Caco-2 (cell line): ENCODE measurements around the gene PRSS27. TPM values are rescaled to one million over a fixed set of nuclear protein-coding genes. Genes with fewer than 3 reads are reported as not detected.
"Not testable (repeated sequence)": the region's sequence is repeated elsewhere in the genome, so short reads cannot be mapped to it uniquely, and the experiment has no call there.

Experiments used
- BruUV-seq: library from RNA; stranded (reverse); fragments of 400-500 nt; replicated peaks from 2 replicates; lab custom pipeline; 2021; lab: Mats Ljungman, UMichigan
- CTCF ChIA-PET: fragments of 300-600 bp; sonication (Branson Sonifier 250); formaldehyde crosslinking; loops from one replicate; lab custom pipeline; 2022; ENCODE audit warnings: antibody characterized with exemption; lab: Charles Lee
- POLR2A ChIA-PET: fragments of 300-600 bp; sonication (Branson Sonifier 250); formaldehyde crosslinking; loops from one replicate; lab custom pipeline; 2022; ENCODE audit warnings: antibody characterized with exemption; lab: Charles Lee
- DNase-seq, 2 experiments: peaks; one replicate each; pipeline versions ENCODE4 v3.0.0 to v3.0.0-alpha.2; 2020 to 2022
- H3K27me3 ChIP-seq: replicated peaks from 2 replicates; pipeline ENCODE4 v1.6.0; 2011; ENCODE audit warnings: low read length; ENCODE audit not compliant: control insufficient read depth, insufficient read depth
- H3K36me3 ChIP-seq: 2 replicates; pipeline ENCODE4 v1.5.1; 2011; ENCODE audit warnings: low read length; ENCODE audit not compliant: control insufficient read depth, insufficient read depth
- H3K4me1 ChIP-seq: fragments of 250-450 bp; sonication (Bioruptor Pico); 2 replicates; pipeline ENCODE4 v1.5.1; 2020; ENCODE audit warnings: mild to moderate bottlenecking
- H3K4me3 ChIP-seq: 2 replicates; pipeline ENCODE4 v1.5.1; 2011; ENCODE audit warnings: low read depth, mild to moderate bottlenecking, control low read depth, low read length
- H3K9me3 ChIP-seq: fragments of 250-450 bp; sonication (Bioruptor Pico); 2 replicates; pipeline ENCODE4 v1.5.1; 2020; ENCODE audit warnings: mild to moderate bottlenecking, moderate library complexity
- H3K27ac Mint-ChIP-seq: one replicate; pipeline ENCODE4 v1.8.0; 2022; ENCODE audit warnings: mixed read lengths; ENCODE audit not compliant: unreplicated experiment
- H3K27me3 Mint-ChIP-seq: one replicate; pipeline ENCODE4 v1.8.0; 2022; ENCODE audit warnings: mixed read lengths; ENCODE audit not compliant: insufficient read depth, unreplicated experiment
- H3K36me3 Mint-ChIP-seq: one replicate; pipeline ENCODE4 v1.8.0; 2022; ENCODE audit warnings: mild to moderate bottlenecking, mixed read lengths; ENCODE audit not compliant: insufficient read depth, unreplicated experiment
- H3K4me1 Mint-ChIP-seq: one replicate; pipeline ENCODE4 v1.8.0; 2022; ENCODE audit warnings: low read depth, mixed read lengths; ENCODE audit not compliant: unreplicated experiment
- H3K4me3 Mint-ChIP-seq: one replicate; pipeline ENCODE4 v1.8.0; 2022; ENCODE audit warnings: mild to moderate bottlenecking, moderate library complexity, mixed read lengths; ENCODE audit not compliant: unreplicated experiment
- H3K9me3 Mint-ChIP-seq: one replicate; pipeline ENCODE4 v1.8.0; 2022; ENCODE audit warnings: mixed read lengths; ENCODE audit not compliant: unreplicated experiment
- CTCF ChIP-seq, 2 experiments: fragments of 200-600 bp in 1 of 2; IDR thresholded peaks; 1 replicate in 1 of 2; 2 replicates in 1 of 2; pipeline versions ENCODE4 v1.5.1 to v1.8.0; 2011 to 2022; ENCODE audit warnings: antibody characterized with exemption in 1 of 2, control low read depth in 1 of 2, inconsistent platforms in 1 of 2, low read depth in 1 of 2, low read length in 1 of 2, mild to moderate bottlenecking in 1 of 2, moderate library complexity in 1 of 2; ENCODE audit not compliant: insufficient read depth in 1 of 2, severe bottlenecking in 1 of 2, unreplicated experiment in 1 of 2
- intact Hi-C: fragments of 100-400 bp; cut with micrococcal nuclease; formaldehyde crosslinking; loops from one replicate; pipeline ENCODE4 v1.10.0; 2022; ENCODE audit not compliant: unreplicated experiment
- total RNA-seq: library from RNA; stranded (reverse); gene quantifications from 2 replicates; pipeline ENCODE4 v1.2.3, GENCODE V29; 2022

The PRSS27 gene
- total RNA-seq, 1 experiment from 2014 or later, result 1.1 TPM

- Histone ChIP-seq H3K4me1 (no peaks in the 10 kb centered on the region), H3K9me3 (no peaks in the 10 kb centered on the region), H3K4me3 (no peak overlapping the region; the same call in 1 of the 2 replicates), H3K27me3 (no peaks in the 10 kb centered on the region), H3K36me3 (no peaks in the 10 kb centered on the region)
- no peak for DNase-seq
- Mint-ChIP-seq H3K4me3 (no peak overlapping the region), H3K27ac (no peak overlapping the region), H3K9me3 (no peaks in the 10 kb centered on the region), H3K36me3 (peaks cover 10% of the 10 kb centered on the region), H3K27me3 (no peaks in the 10 kb centered on the region), H3K4me1 (no peaks in the 10 kb centered on the region)
- POLR2A ChIA-PET, result no interaction called here
- no peak for TF ChIP-seq CTCF (IDR thresholded peaks at IDR 0.05; ENCODE audit: insufficient read depth in 1 of 2, low read depth in 1 of 2, low read length in 1 of 2, severe bottlenecking in 1 of 2, unreplicated experiment in 1 of 2)
- no TSS peak for BruUV-seq
- CTCF ChIA-PET, result no interaction called here
- intact Hi-C loops, result no loop called here
Observed at GRCh38 chr16:2671741-2672140, 48.3 kb downstream of the PRSS27 start.

- peak in 1 of 2 experiments; percentile 43 for DNase-seq
- H3K9me3 ChIP-seq, H3K36me3 Mint-ChIP-seq, H3K27ac Mint-ChIP-seq, BruUV-seq, H3K36me3 ChIP-seq, H3K4me3 ChIP-seq, H3K4me3 Mint-ChIP-seq, POLR2A ChIA-PET, intact Hi-C loops, H3K9me3 Mint-ChIP-seq, H3K27me3 ChIP-seq, H3K4me1 Mint-ChIP-seq, H3K27me3 Mint-ChIP-seq, CTCF ChIA-PET, H3K4me1 ChIP-seq: not testable (repeated sequence)
- peak; percentile 25 to 39 for TF ChIP-seq CTCF (IDR thresholded peaks at IDR 0.05; ENCODE audit: insufficient read depth in 1 of 2, low read depth in 1 of 2, low read length in 1 of 2, severe bottlenecking in 1 of 2, unreplicated experiment in 1 of 2)
Observed at GRCh38 chr16:2671193-2671592, 48.8 kb downstream of the PRSS27 start.

GRCh38 chr16:2670017-2670416, 50.0 kb downstream of the PRSS27 start:
- H3K4me1 ChIP-seq, H3K36me3 ChIP-seq, H3K27me3 Mint-ChIP-seq, intact Hi-C loops, H3K4me3 ChIP-seq, BruUV-seq, H3K36me3 Mint-ChIP-seq, H3K9me3 ChIP-seq, H3K27me3 ChIP-seq, H3K27ac Mint-ChIP-seq, POLR2A ChIA-PET, H3K4me1 Mint-ChIP-seq, H3K4me3 Mint-ChIP-seq, H3K9me3 Mint-ChIP-seq, CTCF ChIA-PET: not testable (repeated sequence)
- TF ChIP-seq CTCF (IDR thresholded peaks at IDR 0.05; ENCODE audit: insufficient read depth in 1 of 2, low read depth in 1 of 2, low read length in 1 of 2, severe bottlenecking in 1 of 2, unreplicated experiment in 1 of 2), result peak; percentile 63 to 66
- peak; percentile 70 to 76 for DNase-seq

- H3K4me3 Mint-ChIP-seq, CTCF ChIA-PET, H3K36me3 Mint-ChIP-seq, H3K27me3 ChIP-seq, DNase-seq, intact Hi-C loops, H3K9me3 ChIP-seq, H3K4me1 ChIP-seq, POLR2A ChIA-PET, H3K36me3 ChIP-seq, H3K4me1 Mint-ChIP-seq, H3K27me3 Mint-ChIP-seq, H3K27ac Mint-ChIP-seq, H3K4me3 ChIP-seq, BruUV-seq, H3K9me3 Mint-ChIP-seq: not testable (repeated sequence)
Observed at GRCh38 chr16:2669587-2669986, 50.4 kb downstream of the PRSS27 start.

GRCh38 chr16:2666671-2667070, 53.4 kb downstream of the PRSS27 start:
- H3K4me1 Mint-ChIP-seq, H3K27me3 ChIP-seq, POLR2A ChIA-PET, H3K27me3 Mint-ChIP-seq, H3K4me3 ChIP-seq, intact Hi-C loops, H3K27ac Mint-ChIP-seq, H3K9me3 ChIP-seq, H3K36me3 ChIP-seq, H3K4me3 Mint-ChIP-seq, H3K36me3 Mint-ChIP-seq, CTCF ChIA-PET, BruUV-seq, DNase-seq, H3K9me3 Mint-ChIP-seq, H3K4me1 ChIP-seq: not testable (repeated sequence)
